GM12864 (cell line): ENCODE measurements around the gene SMARCA5.

Experiments used
- DNase-seq: peaks from one replicate; pipeline ENCODE4 v3.0.0-alpha.2; 2011; ENCODE audit warnings: low read depth
- H3K4me3 ChIP-seq: 2 replicates; pipeline ENCODE4 v1.5.1; 2011; ENCODE audit warnings: mild to moderate bottlenecking, low read depth, low read length, control low read depth
- TF ChIP-seq, protein P1 (sequence below): IDR thresholded peaks from 2 replicates; pipeline ENCODE4 v1.5.1; 2011; ENCODE audit warnings: low read depth, mild to moderate bottlenecking, moderate library complexity, low read length, control low read depth, inconsistent platforms; ENCODE audit errors: missing control alignments

The SMARCA5 gene

DNA sequence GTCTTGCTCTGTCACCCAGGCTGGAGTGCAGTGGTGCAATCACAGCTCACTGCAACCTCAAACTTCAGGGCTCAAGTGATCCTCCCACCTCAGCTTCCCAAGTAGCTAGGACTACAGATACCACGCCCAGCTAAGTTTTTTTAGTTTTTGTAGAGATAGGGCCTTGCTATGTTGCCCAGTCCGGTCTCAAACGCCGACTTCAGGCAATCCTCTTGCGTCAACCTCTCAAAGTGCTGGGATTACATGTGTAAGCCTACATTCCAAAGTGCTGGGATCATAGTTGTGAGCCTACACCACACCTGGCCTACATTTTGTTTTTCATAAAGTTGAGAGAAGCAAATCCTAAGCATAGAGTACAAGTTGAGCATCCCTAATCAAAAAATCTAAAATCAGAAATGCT lies 42.2 kb downstream of the SMARCA5 start:
- no peak for DNase-seq
- no peak overlapping the region for H3K4me3 ChIP-seq
- TF ChIP-seq, protein P1, sequence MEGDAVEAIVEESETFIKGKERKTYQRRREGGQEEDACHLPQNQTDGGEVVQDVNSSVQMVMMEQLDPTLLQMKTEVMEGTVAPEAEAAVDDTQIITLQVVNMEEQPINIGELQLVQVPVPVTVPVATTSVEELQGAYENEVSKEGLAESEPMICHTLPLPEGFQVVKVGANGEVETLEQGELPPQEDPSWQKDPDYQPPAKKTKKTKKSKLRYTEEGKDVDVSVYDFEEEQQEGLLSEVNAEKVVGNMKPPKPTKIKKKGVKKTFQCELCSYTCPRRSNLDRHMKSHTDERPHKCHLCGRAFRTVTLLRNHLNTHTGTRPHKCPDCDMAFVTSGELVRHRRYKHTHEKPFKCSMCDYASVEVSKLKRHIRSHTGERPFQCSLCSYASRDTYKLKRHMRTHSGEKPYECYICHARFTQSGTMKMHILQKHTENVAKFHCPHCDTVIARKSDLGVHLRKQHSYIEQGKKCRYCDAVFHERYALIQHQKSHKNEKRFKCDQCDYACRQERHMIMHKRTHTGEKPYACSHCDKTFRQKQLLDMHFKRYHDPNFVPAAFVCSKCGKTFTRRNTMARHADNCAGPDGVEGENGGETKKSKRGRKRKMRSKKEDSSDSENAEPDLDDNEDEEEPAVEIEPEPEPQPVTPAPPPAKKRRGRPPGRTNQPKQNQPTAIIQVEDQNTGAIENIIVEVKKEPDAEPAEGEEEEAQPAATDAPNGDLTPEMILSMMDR, result no peak

- no peak for DNase-seq
- TF ChIP-seq, protein P1, result no peak
- H3K4me3 ChIP-seq, result no peak overlapping the region
Observed at GRCh38 chr4:143558286-143558685, 44.8 kb downstream of the SMARCA5 start.

DNA sequence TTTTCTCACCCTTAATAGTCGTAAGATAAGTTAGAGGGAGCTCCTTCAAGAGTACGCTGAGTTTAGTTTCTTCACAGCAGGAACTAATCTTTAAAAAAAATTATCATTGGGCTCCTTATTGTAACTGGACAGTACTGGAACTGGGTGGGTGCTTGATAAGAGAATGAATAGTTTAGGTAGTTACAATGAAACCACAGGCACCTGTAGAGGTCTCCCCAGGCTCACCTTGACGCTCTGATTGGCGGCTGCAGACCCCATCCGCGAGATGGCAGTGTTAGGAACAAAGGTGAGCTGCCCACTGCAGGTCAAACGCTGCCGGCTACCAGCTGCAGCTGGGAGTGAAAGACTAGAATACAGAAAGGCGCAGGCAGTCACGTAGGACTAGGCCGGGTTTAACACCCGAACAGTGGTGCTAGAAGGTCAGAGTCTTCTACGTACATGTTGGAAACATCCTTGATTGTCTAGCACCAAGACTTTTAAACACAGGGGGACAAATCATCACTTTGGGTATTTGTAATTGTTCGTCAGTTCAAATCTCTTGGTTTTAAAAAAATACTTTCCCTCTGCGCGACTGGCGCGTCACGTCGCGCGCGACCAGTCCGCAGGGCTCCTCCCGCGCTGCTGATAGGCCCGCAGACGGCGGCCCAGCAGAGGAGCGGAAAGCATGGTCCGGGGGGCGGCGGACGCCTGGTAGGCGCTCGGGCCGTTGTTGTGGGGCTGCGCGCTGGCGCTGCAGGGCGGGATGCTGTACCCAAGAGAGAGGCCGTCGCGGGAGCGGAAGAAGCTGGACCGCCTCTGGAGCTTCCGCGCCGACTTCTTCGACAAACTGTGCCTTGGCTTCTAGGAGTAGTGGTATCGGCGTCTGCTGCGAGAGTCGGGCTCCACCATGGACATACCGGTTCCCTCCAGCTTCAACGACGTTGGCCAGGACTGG lies 45.6 kb downstream of the SMARCA5 start:
- TF ChIP-seq, protein P1, result peak; percentile 71
- H3K4me3 ChIP-seq, result peak overlapping the region; percentile 55

GRCh38 chr4:143559757-143560147 lies 46.2 kb downstream of the SMARCA5 start:
- peak overlapping the region; percentile 55 for H3K4me3 ChIP-seq
- TF ChIP-seq, protein P1, result no peak
- no peak for DNase-seq

More for the DNA sequence above, 45.6 kb downstream of the SMARCA5 start:
- DNase-seq, result peak; percentile 55

DNA sequence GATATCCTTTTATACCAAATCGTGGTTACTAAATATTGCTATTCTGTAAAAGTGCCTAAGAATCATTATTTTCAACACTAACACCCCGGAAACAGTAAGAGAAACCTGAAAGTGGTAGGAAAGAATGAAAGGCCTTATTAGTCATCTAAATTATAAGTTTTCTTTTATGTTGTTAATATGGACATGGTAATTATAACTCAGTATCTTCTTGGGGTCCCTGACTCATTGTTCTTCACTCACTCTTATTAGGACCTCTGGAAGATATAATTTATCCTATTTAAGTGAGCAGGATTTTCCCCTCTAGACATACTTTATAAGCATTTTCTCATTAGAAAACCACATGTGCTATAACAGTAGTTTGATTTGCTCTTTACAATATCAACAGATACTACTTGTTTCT lies 51.0 kb downstream of the SMARCA5 start:
- TF ChIP-seq, protein P1, result no peak
- H3K4me3 ChIP-seq, result no peak overlapping the region
- DNase-seq, result no peak

DNA sequence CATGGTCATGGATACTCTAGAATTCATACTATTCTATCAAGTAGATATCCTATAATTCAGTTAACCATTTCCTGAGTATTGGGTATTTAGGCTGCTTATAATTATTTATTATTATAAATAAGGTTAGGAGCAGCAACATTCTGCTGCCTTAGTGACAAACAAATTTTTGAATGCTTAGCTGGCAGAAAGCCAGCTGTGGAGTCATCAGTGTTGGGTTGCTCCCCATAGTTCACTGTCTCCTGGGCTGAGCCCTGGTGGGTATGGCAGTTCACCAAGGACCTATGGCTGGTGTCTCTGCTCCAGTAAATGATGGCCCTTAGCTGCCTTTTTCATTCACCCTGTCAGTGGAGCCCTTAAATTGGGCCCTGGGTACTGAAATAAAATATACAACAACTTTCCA lies 61.8 kb downstream of the SMARCA5 start:
- TF ChIP-seq, protein P1, result no peak
- no peak overlapping the region for H3K4me3 ChIP-seq
- DNase-seq, result no peak
